Activated naive CD4-positive, alpha-beta T cell treated with Interleukin-2 at 50 U/mL for 16 hours (primary cell): ENCODE measurements around the gene SCGB2B2.
A peak's percentile ranks its signal among the peaks of the same experiment; 100 is the strongest.
"Not testable (repeated sequence)": the region's sequence is repeated elsewhere in the genome, so short reads cannot be mapped to it uniquely, and the experiment has no call there.

Source experiments
- DNase-seq: peaks from one replicate; pipeline ENCODE4 v3.0.0-alpha.2; 2020

The SCGB2B2 gene

GRCh38 chr19:34676697-34677385, at the start of gene SCGB2B2:
Gene SCGB2B2 (minus strand): TSS chr19:34677159. CDS start chr19:34594563, 82,596 bp downstream.
- DNase-seq, result no peak

GRCh38 chr19:34725400-34725799, 48.4 kb upstream of the SCGB2B2 start:
- DNase-seq, result no peak

GRCh38 chr19:34722353-34722752, 45.4 kb upstream of the SCGB2B2 start:
- no peak for DNase-seq

- DNase-seq, result no peak
These were observed 38.4 kb upstream of the SCGB2B2 start for GRCh38 chr19:34715357-34715756.

GRCh38 chr19:34713262-34713637, 36.3 kb upstream of the SCGB2B2 start:
- DNase-seq, result no peak

- DNase-seq, result peak; percentile 45
These were observed 35.7 kb upstream of the SCGB2B2 start for GRCh38 chr19:34712395-34713261.

- no peak for DNase-seq
These were observed 34.9 kb upstream of the SCGB2B2 start for GRCh38 chr19:34711890-34712289.

GRCh38 chr19:34707661-34708060, 30.7 kb upstream of the SCGB2B2 start:
- DNase-seq, result no peak

GRCh38 chr19:34692549-34692948, 15.6 kb upstream of the SCGB2B2 start:
- DNase-seq, result no peak

- no peak for DNase-seq
These were observed 13.4 kb upstream of the SCGB2B2 start for GRCh38 chr19:34690372-34690771.

- DNase-seq, result no peak
These were observed 11.6 kb upstream of the SCGB2B2 start for GRCh38 chr19:34688592-34688991.

- no peak for DNase-seq
These were observed 10.4 kb upstream of the SCGB2B2 start for GRCh38 chr19:34687348-34687747.

GRCh38 chr19:34686455-34686854, 9.5 kb upstream of the SCGB2B2 start:
- DNase-seq, result no peak

GRCh38 chr19:34685266-34685665, 8.3 kb upstream of the SCGB2B2 start:
- DNase-seq, result not testable (repeated sequence)

GRCh38 chr19:34681478-34681877, 4.5 kb upstream of the SCGB2B2 start:
- DNase-seq, result no peak

- DNase-seq, result no peak
These were observed 1.5 kb upstream of the SCGB2B2 start for GRCh38 chr19:34678421-34678820.

GRCh38 chr19:34678085-34678412, 1.1 kb upstream of the SCGB2B2 start:
- no peak for DNase-seq

- peak; percentile 96 for DNase-seq
These were observed 576 bp upstream of the SCGB2B2 start, which contains the start of gene ZNF302 for GRCh38 chr19:34677386-34678084. Gene ZNF302 (plus strand): TSS chr19:34677678. CDS start chr19:34678805, 1,127 bp downstream.

GRCh38 chr19:34675919-34676318, 1.0 kb downstream of the SCGB2B2 start:
- no peak for DNase-seq

GRCh38 chr19:34675250-34675649, 1.7 kb downstream of the SCGB2B2 start:
- no peak for DNase-seq

GRCh38 chr19:34673590-34673989, 3.4 kb downstream of the SCGB2B2 start:
- no peak for DNase-seq

GRCh38 chr19:34671972-34672371, 5.0 kb downstream of the SCGB2B2 start:
- DNase-seq, result no peak

GRCh38 chr19:34669305-34669704, 7.7 kb downstream of the SCGB2B2 start:
- DNase-seq, result no peak

- not testable (repeated sequence) for DNase-seq
These were observed 8.3 kb downstream of the SCGB2B2 start for GRCh38 chr19:34668690-34669089.
